GM12865 (cell line): Measurements from ENCODE around the gene CLEC20A.

Experiments
- DNase-seq: peaks from one replicate; pipeline ENCODE4 v3.0.0; 2010; ENCODE audit warnings: low read depth
- H3K4me3 ChIP-seq: 2 replicates; pipeline ENCODE4 v1.5.1; 2011; ENCODE audit warnings: mild to moderate bottlenecking, low read depth, low read length, control low read depth
- CTCF ChIP-seq: IDR thresholded peaks from 2 replicates; pipeline ENCODE4 v1.5.1; 2011; ENCODE audit warnings: low read length, control low read depth, low read depth, inconsistent platforms; ENCODE audit not compliant: insufficient read depth; ENCODE audit errors: missing control alignments

CLEC20A gene

GRCh38 chr1:178529364-178530036, 32.7 kb upstream of the CLEC20A start:
- no peak for TF ChIP-seq CTCF
- H3K4me3 ChIP-seq, result no peak overlapping the region
- DNase-seq, result no peak

GRCh38 chr1:178528953-178529335, 32.2 kb upstream of the CLEC20A start:
- TF ChIP-seq CTCF, result no peak
- H3K4me3 ChIP-seq, result no peak overlapping the region
- no peak for DNase-seq

- DNase-seq, result no peak
- no peak overlapping the region for H3K4me3 ChIP-seq
- no peak for TF ChIP-seq CTCF
Measured at GRCh38 chr1:178528228-178528952, 31.6 kb upstream of the CLEC20A start.

GRCh38 chr1:178527117-178527516, 30.4 kb upstream of the CLEC20A start:
- no peak for DNase-seq
- H3K4me3 ChIP-seq, result no peak overlapping the region
- no peak for TF ChIP-seq CTCF

DNA sequence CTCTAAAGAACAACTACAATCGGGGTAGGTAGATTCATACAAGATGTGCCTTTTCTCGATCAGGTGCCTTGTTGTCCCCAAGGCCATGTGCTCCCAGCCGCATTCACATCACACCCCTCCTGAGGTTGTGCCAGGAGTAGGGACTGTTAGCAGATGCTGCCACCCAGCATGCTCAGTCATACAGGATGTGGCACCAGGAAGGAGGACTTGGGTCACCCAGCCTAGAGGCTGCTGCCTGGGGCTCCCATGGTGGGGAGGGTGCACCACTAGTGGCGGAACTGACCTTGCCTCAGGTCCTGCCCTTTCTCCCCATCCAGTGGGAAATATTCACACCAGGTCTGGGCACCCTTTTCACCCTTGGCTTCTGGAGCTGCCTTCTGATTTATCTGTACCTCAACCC, 24.5 kb upstream of the CLEC20A start:
- DNase-seq, result no peak
- no peak for TF ChIP-seq CTCF
- no peak overlapping the region for H3K4me3 ChIP-seq

- DNase-seq, result no peak
- no peak for TF ChIP-seq CTCF
- no peak overlapping the region for H3K4me3 ChIP-seq
Measured at GRCh38 chr1:178520803-178521202, 24.0 kb upstream of the CLEC20A start.
